GM21390 (cell line): ENCODE measurements around the gene DNAH10.

Experiments used
- ATAC-seq: cut with Tn5 transposase; IDR thresholded peaks from one replicate; pipeline ENCODE4 v1.9.1; 2021; ENCODE audit not compliant: unreplicated experiment

Gene DNAH10

DNA sequence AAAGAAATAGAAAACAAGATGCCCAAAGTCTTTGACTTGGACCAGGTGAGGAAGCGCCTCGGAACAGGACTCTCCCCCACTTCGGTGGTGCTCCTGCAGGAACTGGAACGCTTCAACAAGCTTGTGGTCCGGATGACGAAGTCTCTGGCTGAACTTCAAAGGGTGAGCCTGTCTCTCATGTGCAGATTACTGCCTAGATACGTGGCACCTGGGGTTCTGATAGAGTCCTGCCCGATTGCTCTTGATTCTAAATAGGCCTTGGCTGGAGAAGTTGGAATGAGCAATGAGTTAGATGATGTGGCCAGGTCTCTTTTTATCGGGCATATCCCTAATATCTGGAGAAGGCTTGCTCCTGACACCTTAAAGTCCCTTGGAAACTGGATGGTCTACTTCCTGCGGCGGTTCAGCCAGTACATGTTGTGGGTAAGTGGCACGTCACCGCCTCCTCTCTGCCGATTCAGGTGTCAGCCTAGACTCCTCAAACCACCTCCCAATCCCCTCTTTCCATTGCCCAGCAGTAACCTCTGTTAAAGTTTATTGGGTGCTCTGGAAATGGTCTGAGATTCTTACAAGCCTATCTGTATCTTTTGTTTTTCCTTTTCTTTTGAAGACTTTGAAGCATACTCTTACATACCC is 169.7 kb downstream of the DNAH10 start:
- no peak for ATAC-seq

GRCh38 chr12:123933214-123933613 is 171.1 kb downstream of the DNAH10 start:
- no peak for ATAC-seq

DNA sequence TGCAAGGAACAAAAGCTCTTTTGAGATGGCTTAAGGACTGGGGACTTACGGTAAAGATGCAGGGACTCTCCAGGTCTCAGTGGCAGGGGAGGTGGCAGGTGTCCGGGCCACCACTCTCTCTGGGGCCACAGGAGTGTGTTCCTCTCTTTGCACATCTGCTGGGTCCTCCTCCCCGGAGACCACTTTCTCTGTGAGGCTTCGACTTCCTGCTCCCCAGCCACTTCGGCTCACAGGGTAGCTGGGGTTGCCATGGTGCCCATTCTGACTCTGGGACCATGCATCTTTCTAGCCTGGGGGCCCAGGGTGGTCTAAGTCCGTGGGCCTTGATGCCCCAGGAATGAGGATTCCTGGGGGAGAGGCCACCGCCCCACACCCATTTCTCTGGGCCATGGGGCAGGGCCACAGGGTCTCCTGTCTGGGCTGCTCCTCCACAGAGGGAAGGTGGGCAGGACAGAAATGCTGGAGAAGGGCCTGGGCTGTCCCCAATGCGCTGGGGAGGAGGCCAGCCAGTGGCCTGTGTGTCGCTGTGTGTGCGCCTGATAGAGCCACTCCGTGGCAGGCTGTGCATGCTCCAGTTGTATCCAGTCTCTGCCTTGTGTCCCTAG is 172.0 kb downstream of the DNAH10 start:
- ATAC-seq: no peak

GRCh38 chr12:123934829-123935228 is 172.7 kb downstream of the DNAH10 start:
- no peak for ATAC-seq

DNA sequence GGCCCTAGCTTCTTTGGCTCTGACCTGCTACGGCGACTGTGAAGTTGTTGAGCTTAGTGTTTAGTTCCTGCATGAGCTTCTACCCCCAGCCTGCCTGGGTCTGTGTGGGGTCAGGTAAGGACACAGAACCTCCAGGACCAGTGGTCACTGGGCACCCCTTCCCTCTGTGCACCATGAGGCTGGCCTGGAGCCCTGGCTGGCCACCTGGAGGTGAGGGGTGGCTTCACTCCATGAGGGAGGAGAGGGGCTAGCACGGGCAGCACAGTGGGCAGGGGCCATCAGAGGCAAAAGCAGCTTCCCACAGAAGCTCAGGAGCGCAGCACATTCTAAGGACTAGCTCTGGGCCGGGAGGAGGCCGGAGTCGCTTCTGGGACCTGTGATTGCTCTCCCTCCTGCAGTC is 173.9 kb downstream of the DNAH10 start:
- ATAC-seq: no peak

GRCh38 chr12:123936471-123936870 is 174.4 kb downstream of the DNAH10 start:
- ATAC-seq: no peak

DNA sequence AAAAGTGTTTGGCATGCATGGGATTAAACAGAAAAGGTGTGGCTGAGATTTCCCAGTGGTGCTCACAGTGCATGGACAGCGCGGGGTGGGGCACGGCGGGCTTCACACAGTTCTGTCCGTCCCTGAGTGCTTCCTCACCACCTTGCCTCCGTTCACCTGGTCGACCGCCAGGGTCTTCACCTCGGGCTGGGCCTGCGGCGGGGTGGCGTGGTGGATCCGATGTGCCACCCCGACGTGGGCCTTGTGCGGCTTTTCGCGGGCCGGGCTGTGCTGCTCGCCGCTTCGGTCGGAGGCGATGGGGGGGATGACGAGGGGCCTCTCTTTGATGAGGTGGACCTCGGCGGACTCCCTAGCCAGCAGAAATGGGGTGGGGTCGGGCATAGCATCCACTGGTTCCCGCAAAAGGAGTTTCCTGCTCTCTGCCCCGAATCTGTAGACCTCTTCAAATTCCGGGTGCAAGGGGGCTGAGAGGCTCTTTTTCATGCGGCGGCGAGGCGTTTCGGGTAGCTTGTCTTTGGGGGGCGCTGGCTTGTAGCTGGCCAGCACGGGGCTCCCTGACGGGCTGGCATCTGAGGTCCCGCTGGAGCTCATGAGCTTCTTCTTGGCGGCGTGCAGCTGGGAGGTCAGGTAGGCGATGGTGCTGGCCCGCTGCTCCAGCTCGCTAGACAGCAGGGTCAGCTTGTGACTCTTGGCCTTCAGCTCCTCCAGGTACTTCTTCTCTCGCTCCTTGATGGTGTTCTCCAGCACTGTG is 175.0 kb downstream of the DNAH10 start:
- ATAC-seq: no peak

DNA sequence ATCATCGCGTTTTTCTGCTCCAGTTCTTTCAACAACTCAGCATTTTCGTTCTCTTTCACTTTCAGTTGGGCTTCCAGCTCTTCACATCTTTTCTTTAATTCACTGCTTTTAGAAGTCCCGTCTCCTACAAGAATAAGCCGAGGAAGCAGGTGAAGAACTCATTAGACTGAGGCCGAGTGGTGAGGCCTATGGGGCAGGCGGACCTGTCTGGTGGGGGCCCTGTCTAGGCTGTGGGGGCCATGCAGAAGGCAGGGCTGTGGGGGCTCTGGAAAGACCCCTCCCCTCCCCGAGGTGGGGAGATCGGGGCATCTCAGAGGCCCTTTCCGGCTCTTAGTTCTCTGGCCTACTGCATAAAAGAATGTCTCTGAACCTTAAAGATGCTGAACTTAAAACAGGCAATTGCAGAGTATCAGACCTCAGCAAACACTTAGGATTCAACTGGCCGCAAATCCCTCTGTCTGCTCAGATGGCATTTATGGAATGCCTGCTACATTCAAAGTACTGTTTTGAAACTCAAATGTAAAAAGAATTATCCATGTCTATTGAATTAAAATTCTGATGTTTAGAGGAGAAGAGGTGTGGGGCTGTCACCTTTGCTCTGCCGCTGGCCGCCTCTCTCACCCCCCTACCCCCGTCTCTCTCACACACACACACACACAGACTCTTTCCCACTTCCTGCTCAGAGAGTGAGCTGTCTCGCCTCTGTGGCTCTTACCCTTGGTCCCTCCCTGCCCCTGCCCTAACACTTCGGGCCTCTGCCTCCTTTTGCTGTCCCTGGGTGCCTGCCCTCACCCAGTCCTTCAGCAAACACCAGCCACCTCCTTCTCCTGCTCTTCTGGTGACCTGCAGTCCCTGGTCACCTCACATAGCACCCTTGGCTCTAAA is 175.8 kb downstream of the DNAH10 start:
- no peak for ATAC-seq

GRCh38 chr12:123938679-123939480 is 176.8 kb downstream of the DNAH10 start:
- ATAC-seq: no peak

DNA sequence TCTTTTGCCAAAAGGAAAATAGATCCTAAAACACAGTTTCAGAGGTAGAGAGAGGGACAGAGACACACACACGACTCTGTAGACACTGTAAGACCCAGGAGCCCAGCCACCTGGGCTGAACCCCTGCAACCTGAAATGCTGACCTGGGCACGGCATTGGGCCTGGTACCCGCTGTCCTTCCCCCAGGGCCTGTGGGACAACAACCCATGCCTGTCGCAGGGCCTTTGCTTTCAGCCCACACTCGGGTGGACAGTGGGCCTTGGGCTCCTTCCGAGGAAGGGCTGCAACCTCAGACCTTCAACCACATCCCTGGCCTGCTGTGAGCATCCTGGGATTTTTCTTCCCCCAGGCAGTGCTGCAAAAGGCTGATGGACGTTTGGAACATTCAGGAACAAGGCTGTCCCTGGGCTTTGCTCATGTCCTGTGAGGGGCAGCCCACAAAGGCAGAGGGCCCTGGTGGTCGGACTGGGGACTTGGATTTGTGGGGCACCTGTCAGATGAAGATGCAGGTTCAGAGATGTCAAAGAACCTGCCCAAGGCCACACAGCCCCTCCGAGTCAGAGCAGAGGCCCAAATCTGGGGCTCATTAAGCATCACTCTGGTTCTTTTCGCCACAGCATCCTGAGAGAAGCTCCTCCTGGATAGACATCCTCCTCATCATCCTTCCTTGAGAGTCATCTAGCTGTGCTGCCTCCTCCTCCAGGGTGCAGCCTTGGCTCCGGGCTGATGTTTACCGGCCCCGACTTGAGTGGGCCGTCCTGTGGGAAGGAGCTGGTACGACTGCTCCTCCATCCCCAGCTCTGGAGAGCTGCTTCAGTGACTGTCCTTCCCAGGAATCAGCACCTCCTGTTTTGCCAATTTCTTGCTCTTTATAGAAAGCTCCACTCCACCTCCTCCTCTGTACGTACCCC is 177.9 kb downstream of the DNAH10 start:
- no peak for ATAC-seq

GRCh38 chr12:123940627-123940966 is 178.5 kb downstream of the DNAH10 start:
- ATAC-seq: no peak

- ATAC-seq: no peak
Measured at GRCh38 chr12:123941000-123941399, 178.9 kb downstream of the DNAH10 start.

DNA sequence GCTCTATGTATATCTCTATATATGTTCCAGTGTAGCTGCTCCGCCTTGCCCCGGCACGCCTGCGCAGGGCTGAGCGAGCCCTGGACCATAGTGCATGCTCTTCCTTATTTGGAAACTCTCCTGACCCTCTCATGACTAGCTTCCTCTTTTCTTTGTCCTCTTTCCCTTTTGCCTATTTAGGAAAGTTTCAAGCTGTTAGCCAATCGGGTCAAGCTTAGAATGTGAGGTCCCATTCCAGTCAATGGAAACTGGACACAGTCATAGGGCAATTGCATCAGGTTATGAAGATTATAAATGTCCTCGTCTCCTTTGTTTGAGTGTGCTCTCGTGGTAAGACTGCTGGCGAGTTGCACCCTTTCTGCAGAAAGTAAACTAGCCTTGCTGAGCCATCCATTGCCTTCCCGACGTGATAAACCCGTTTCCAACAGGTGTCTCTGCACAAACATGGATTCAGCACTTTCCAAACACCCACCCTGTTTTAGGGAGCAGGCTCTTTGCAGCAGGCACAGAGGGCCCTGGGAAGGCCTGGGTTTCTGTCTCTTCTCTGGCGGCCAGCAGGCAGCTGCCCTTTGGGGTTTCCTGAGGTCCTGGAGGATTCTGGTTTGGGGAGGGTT is 179.6 kb downstream of the DNAH10 start:
- no peak for ATAC-seq

- no peak for ATAC-seq
Measured at GRCh38 chr12:123942238-123942653, 180.1 kb downstream of the DNAH10 start.

DNA sequence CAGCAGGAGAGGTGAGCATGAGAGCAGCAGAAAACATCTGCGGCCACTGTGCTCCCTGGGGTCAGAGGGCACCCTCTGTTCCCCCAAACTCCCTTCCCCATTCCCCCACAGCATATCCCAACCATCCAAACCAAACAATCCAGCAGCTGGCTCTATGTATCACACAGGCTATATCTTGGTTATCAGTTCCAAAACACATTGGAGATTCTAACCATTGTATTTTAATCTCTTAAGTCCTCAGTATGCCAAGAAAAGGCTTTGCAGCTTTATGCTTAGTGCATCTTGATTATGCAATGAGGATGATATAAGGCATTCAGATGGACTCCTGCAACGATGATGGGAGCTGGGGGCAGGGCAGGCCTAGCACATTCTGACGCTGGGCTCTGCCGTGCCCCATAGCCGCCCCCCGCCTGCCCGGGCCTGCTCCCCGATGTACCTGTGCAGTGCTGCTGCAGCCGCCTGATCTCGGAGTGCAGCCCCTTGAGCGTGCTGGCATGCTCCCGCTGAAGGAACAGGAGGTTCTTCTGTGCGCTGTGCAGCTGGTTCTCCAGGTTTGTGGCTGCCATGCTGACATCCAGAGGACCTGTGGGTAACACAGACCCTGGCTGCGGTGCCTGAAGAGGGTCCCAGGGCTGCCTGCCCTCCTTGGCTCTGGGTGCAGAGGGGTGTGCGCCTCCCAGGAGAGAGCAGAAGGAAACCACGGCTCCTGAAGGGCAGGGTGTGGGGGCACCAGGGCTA is 181.0 kb downstream of the DNAH10 start:
- no peak for ATAC-seq

GRCh38 chr12:123943816-123944215 is 181.7 kb downstream of the DNAH10 start:
- ATAC-seq: no peak

DNA sequence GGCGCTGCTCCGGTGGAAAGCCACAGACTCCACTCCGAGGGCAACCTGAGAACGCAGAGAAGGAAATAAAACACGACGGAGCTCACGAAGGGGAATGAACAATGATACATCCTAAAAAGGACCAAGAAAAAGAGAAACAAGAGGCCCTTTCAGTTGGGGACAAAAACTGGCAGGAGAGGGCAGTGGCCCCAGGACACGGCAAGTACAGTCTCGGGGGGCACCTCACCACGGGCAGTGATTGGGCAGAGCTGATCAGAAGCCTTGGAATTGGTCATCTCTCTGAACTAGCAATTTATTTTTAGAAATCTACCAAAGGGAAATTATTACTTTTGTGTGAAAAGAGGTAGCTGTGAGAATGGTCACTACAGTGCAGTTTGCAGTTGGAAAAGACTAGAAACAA is 182.6 kb downstream of the DNAH10 start:
- ATAC-seq: no peak
